ENCODE data around the gene CD72.
"Not testable (repeated sequence)": the region's sequence is repeated elsewhere in the genome, so short reads cannot be mapped to it uniquely, and the experiment has no call there.

The CD72 gene

DNA sequence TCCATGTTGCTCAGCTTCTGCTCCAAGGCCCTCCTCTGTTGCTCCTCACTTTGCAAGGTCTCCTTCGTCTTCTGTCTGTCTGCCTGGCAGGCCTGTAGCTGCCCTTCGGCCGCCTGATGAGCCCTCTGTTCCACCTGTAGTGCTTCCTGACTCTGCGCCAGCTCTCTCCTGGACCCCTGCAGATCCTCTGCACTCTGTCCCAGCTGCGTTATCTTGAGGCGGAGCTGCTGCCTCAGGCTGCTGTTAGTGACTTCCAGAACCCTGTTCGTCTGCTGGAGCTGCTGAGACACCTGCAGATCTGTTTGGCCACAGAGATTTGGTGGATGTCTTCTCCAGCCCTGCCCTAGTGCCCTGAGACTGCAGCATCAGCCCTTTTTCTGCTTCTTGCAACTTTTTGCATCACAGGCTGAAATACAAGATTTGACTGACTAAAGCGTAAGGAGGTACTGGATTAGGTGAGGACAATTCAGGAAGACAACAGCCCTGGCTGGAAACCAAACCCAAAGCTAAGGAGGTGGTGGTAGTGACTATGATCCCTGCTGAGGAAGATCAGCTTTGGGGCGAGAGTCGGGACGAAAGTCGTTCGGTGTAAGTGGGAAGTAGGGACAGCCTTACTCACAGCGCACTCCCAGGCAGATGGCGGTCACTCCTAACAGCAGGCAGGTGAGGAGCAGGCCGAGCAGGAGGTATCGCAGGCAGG is 2.1 kb downstream of the CD72 start:
- DNase-seq: no peak

DNA sequence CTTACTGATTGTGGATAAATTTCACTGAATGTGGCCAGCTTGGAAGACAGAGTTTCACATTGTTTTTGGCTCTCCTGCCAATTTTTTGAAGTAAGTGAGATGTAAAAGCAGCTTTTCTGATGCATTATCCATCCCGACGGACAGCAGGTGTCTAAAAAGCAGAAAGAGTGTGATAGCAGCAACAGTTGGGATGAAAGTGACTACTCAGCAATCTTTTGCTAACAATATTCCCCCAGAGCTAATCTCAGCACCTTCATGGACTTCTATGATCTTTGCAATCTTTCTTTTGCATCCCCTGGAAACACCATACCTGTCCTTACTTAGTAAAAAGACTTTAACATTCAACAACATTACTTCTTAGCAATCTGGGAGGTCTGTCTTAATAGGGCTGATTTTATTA is 5.4 kb downstream of the CD72 start:
- no peak for DNase-seq

DNA sequence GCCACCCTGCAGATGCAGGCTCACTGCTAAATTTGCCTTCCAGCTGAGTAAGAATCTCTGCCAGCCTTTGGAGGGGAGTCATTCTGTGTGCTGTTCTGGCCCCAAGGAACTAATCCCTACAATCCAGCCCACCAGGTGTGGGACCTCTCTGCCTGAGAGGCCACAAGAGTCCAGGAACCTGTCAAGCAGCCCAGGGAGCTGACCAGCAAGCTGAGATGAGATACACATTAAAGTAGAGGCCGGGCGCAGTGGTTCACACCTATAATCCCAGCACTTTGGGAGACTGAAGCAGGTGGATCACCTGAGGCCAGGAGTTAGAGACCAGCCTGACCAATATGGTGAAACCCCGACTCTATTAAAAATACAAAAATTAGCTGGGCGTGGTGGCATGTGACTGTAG is 6.1 kb downstream of the CD72 start:
- not testable (repeated sequence) for DNase-seq

DNA sequence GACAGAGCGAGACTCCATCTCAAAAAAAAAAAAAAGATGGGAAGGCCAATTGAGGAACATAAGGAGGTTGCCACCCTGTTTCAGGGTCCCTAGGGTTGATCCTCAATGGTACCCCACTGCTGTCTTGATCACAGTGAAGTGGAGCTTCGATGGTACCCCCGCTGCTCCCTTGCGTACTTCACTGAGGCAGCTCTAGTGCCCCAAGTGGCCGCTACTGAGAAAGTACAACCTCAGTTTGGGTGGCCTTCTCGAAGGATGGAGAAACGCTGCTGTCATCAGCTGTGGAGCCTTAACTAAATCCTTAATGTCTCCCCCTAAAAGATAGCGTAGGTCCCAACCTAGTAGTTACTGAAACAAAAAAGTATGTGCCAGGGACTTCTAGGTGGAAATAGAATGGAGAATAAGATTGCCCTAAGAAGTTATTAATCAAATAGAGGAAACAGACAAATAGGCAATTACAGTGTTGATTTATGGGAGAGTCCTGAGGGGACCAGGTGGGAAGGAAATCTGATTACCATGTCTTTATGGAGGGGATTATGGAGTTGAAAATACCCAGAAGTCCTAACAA is 6.9 kb downstream of the CD72 start:
- DNase-seq: no peak

DNA sequence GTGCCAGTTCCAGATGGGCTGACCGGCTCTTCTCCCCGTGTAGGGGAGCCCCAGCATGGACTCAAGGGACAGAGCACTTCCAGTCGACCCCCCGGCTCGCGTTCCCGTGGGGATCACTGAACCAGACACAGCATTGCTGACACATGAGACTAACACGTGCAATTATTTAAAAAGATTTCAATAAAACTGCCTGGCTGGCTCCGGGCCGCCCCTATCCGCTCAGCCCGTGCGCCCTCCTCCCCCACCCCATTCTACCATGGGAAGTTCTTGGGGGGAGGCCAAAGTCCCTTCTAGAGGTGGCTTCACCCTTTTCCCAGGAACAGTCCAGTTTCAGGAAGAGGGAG is 8.4 kb downstream of the CD72 start:
- DNase-seq: no peak

DNA sequence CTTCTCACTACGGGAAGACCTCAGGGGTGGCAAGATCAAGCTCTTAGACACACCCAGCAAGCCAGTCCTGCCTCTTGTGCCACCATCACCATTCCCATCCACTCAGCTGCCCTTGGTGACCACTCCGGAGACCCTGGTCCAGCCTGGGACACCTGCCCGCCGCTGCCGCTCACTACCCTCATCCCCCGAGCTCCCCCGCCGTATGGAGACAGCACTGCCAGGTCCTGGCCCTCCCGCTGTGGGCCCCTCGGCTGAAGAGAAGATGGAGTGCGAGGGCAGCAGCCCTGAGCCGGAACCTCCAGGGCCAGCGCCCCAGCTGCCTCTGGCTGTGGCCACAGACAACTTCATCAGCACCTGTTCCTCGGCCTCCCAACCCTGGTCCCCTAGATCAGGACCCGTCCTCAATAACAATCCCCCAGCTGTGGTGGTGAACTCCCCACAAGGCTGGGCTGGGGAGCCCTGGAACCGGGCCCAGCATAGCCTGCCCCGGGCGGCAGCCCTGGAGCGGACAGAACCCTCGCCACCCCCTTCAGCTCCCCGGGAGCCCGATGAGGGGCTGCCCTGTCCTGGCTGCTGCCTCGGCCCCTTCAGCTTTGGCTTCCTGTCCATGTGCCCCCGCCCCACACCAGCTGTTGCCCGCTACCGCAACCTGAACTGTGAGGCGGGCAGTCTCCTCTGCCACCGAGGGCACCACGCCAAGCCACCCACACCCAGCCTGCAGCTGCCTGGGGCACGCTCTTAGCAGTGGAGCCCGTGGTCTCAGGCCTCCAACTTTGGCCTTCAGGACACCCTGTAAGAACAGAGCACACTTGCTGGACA is 9.0 kb downstream of the CD72 start:
- no peak for DNase-seq

DNA sequence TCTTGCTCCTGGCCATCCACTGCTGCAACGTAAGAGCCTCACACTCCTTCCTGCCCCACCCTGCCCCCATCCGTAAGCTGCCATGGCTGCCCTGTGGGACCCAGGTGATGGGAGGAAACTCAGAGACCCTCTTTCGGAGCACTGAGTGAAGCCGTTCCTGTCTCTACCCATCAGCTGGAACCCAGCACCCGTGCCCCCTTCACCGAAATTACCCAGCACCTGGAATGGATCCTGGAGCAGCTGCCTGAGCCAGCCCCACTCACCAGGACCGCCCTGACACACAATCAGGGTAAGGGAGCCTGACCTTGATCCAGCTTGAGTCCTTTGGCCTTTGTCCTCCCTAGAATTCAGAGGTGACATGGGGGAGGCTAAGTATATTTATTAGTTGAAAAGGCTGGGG is 10.0 kb downstream of the CD72 start:
- DNase-seq: no peak

DNA sequence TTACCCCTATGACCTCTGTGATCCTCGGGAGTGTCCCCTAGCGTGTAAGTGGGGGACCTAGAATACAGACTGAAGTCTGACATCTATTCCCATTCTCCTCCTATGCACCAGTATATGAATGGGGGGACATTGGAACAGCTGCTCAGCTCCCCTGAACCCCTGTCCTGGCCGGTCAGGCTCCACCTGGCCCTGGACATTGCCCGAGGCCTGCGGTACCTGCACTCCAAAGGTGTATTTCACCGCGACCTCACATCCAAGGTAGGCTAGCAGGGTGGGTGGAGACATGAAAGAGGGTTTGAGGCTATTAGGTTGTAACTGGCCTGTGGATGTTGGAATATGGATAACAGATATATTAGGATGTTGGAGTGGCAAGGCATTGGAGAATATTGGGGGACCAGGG is 11.5 kb downstream of the CD72 start:
- no peak for DNase-seq

DNA sequence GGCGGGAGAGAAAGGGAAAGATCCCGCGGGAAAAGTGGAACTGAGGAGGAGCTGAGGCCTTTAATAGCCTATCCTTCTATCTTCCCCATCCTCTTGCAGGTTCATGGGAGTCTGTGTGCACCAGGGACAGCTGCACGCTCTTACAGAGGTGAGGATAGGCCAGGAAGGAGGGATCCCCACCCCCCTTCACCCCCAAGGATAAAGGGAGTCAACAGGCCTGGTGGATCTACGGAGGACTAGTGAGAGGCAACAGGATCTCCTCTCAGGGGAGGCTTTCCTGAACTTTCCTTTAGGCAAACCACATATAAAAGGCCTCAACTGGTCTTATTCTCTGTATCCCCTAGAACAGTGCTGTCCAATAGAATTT is 12.1 kb downstream of the CD72 start:
- DNase-seq: no peak

DNA sequence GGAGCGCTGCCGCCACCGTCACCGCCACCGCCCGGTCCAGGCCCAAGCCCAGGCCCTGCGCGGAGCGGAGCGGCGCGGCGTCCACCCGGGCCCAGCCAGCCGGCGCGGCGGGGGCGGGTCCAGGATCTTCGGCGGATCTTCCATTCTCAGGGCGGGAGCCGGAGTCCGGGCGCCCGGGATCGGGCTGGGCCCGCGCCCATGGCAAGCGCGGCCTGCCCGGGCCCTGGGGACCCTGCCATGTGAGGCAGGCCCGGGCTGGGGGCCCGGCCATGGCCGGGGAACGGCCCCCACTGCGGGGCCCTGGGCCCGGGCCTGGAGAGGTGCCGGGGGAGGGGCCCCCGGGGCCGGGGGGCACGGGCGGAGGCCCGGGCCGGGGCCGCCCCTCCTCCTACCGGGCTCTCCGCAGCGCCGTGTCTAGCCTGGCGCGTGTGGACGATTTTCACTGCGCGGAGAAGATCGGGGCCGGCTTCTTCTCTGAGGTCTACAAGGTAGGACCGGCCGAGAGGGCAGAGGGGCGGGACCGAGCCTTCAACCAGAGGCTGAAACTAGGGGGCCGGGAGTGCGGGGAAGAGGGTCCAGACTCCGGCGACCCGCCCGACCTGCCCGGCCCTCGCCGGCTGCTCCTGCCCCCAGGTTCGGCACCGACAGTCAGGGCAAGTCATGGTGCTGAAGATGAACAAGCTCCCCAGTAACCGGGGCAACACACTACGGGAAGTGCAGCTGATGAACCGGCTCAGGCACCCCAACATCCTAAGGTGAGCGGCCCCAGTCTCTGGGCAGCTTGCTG is 12.7 kb downstream of the CD72 start:
- no peak for DNase-seq

DNA sequence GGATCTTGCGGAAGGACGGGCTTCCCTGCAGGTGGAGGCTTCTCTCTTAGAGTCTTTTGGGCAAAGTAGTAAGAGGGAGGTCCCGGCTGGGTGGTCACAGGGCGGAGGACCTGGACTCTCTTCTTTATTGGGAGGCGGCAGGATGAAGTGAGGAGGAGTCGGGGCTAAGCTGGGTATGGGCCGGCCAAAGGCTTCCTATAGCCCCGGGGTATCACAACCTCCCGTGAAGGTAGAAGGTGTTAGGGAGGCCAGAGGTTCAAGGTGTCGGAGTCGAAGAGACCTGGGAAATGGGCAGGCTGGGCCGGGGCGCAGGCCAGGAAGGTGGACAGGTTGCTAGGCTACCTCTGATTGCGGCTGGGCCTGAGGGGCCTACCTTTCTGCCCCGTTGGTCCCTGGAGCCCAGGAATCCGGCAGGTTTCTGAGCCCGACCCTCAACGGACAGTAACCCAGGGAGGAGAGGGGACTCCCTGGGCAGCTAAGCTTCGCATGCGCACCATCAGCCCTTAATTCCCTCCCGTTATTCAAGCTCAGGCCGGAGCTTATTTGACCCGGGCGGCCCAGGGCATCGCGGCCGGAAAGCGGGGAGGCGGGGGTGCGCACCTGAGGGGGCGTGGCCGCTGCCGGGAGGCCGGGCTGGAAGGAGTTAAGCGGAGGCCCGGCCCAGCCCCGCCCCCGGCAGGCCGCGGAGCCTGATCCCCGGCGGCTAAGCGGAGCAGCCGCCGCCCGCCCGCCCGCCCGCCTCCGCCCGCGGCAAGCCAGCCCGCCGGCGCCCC is 13.4 kb downstream of the CD72 start, which contains the start of gene TESK1:
TSS of gene TESK1 (plus strand) at position 685 of the 773 bp plus-strand sequence. CDS start 358 bp downstream, outside the sequence.
- DNase-seq: no peak

DNA sequence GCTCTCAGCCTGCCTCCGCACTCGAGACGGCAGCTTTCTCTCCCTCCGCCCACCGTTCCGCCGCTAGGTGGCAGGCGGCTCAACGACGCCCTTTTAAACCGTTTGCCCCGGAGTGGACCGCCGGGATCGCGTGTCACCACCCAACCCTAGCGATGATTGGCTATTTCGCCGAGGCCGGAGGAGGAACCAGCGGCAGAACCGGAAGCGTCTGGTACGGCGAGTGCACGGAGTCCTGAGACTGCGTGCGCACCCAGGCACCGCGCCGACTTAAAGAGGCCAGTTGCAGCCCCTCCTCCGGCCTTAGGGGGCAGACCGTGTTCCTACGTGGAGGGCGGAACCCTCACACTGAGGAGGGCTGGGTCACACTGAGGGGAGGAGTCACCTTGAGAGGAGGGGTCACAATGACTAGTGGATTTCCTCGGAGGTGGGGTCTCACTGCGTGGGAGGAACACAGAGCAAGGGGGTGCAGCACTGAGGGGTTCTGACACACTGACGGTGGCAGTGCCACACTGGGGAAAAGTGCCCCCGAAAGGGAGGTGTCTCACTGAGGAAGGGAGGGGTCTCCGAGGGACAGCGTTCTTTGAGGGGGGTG is 14.1 kb downstream of the CD72 start:
- DNase-seq: peak; percentile 84

DNA sequence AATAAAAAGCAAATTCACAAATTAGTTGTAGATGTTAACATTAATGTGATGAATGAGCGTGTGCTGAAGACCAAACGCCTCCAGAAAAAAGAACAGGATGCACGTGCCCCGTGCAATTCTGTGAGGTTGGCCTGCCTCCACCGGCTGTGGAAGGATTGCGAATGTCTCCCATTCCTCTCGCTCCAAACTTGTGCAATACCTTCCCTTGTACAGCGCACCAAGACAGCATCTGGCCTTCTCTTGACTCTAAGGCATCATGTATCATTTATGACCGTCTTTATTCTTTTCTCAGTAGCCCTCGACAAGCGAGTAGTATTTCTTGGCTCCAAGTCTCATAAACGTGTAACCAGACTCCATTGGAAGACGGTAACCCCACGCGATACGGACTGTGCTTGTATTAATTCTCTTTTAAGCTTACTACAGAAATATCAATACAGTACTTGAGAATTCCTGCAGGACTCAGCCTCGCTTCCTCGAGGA is 14.7 kb downstream of the CD72 start:
- no peak for DNase-seq

DNA sequence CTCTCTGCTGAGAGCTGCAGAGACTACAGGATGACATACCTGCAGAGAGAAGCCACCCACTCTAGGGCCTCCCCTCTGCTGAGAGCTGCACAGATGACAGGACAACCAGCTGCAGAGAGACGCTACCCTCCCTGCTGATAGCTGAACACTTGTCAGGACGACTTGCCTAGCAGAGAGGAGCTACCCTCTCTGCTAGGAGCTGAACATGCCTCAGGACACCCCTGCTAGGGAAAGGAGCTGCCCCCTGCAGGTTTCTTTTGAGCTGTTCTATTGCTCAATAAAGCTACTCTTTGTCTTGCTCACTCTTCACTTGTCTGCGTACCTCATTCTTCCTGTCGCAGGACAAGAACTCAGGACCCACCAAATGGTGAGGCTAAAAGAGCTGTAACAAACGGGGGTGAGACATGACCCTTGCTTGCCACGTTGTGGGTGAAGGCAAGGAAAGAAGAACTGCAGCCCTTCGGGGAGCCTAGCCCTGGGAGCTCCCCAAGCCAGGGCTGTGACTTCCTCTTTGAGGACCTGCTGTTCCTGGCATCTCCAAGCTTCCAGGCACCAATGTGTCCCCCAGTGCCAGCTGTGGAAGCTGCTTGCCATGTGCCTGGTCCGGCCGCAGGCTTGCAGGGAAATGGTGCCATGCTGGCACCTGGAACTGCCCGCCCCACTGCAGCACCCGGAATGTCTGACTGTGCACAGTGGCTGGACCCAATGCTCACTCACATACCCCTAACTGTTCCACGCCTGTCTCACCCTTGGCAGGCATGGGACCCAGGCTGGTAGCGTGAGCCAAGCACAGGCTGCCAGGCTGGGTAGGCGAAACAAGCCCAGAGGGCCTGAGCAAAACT is 18.2 kb downstream of the CD72 start:
- no peak for DNase-seq

DNA sequence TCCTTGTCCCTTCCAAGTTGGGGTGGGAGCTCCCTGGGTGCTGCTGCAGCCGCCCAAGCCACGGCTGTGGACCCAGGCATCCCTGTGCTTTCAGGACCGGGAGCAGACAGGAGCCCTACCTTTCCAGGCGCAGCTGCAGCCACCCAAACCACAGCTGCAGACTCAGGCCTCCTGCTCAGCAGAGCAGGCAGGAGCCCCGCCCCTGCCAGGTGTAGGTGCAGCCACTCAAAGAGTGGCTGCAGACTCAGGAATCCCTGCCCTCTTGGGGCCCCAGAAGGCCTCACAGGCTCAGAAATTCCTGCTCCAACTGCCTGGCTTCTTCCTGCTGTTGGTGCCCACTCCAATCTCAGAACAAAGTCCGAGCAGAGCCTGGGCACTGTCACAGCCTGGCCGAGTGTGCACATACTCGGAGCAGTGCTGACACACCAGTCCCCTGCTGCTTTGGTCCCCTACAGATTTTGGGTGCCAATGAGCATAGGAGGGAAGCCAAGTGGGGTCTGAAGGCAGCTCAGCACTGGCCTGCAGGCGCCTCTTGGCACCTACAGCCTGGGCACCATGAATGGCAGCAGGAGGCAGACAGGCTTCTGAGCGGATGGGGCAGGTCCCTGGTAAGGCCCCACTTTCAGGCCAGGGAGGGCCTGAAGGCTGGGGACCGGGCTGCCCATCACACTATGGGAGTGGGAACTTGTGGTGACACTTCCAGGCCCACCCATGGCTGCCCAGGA is 19.2 kb downstream of the CD72 start:
- DNase-seq: no peak

DNA sequence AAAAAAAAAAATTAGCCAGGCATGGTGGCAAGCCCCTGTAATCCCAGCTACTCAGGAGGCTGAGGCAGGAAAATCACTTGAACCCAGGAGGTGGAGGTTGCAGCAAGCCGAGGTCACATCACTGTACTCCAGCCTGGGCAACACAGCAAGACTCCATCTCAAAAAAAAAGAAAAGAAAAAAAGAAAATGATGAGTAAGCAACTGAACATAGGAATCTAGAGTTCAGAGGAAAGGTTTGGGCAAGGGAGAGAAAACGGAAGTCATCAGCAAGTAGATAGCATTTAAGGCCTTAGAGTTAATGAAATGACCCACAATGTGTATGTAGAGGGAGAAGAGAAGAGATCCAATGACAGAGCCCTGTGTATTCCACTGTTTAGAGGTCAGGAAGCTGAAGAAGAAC is 21.3 kb downstream of the CD72 start:
- not testable (repeated sequence) for DNase-seq

DNA sequence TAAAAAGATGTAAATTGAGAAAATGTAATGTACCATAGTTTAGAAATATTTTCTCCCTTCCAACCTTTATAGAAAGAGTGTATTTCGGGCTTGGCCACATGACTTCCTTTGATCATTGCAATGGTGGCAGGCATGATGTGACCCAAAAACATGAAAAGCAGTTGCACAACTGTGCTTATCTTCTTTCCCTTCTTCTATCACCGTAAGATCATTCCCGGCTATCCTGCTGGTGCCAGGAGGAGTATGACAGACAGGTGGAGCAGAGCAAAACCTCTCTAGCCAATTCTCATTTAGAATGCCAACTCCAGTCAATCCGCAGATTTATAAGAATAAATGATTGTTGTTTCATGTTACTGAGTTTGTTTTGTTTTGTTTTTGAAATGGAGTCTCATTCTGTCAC is 23.7 kb downstream of the CD72 start:
- DNase-seq: no peak

DNA sequence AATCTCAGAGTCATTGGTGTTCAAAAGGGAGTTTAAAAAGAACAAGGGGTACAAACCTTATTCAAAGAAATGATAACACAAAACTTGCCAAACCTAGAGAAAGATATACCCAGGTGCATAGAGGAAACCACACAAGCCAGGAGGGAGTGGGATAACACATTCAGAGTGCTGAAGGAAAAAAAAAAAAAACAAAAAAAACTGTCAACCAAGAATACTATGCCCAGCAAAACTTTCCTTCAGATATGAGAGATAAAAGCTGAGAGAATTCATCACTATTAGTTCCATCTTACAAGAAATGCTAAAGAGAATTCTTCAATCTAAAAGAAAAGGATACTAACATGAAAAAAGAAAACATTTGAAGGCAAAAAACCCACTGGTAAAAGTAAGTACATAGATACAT is 24.6 kb downstream of the CD72 start:
- no peak for DNase-seq

DNA sequence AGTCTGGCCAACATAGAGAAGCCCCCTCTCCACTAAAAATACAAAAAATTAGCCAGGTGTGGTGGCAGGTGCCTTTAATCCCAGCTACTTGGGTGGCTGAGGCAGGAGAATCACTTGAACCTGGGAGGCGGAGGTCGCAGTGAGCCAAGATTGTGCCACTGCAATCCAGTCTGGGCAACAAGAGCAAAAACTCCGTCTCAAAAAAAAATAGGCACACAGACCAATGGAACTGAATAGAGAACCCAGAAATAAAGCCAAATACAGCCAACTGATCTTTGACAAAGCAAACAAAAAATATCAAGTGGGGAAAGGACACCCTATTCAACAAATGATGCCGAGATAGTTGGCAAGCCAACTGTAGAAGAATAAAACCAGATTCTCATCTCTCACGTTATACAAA is 29.7 kb downstream of the CD72 start:
- not testable (repeated sequence) for DNase-seq

DNA sequence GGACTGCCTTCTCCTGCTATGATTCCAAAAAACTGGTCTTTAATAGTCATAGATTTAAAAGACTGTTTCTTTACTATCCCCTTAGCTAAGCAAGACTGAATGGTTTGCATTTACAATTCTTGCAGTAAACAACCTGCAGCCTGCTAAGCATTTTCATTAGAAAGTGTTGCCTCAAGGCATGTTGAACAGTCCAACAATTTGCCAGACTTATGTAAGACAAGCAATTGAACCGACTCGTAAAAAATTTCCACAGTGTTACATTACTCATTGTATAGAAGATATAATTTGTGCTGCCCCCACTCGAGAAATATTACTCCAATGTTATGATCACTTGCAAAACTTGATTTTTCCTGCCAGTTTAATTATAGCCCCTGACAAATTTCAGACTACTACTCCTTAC is 33.5 kb downstream of the CD72 start:
- DNase-seq: not testable (repeated sequence)

Measured in SIG-M5 (cell line).